ENCODE measurements around the gene PUM2.
"Not testable (repeated sequence)": the region's sequence is repeated elsewhere in the genome, so short reads cannot be mapped to it uniquely, and the experiment has no call there.

The PUM2 gene

GRCh38 chr2:20378341-20378740 lies 27.7 kb upstream of the PUM2 start:
- Mint-ChIP-seq H3K27me3 (no peaks in the 10 kb centered on the region), H3K36me3 (no peaks in the 10 kb centered on the region), H3K9me3 (no peaks in the 10 kb centered on the region), H3K4me3 (no peak overlapping the region), H3K27ac (no peak overlapping the region), H3K4me1 (peaks cover 3% of the 10 kb centered on the region)

DNA sequence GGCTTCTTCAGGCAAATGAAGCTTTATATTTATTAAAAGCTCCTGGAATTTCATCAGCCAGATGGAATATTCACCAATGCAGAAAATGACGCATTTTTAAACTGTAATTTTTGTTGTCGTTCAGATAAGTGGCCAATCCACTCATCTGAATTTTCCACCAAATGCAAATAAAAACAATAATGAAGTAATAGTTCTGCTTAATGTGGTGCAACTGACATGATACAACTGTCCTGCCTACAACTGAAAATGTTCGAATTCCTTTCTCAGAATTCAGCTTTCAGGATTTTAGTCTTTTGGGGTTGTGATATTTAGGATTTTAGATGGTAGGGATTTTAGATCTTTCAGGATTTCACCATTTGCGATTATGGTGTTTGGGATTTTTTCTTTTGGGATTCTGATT lies 27.1 kb upstream of the PUM2 start:
- H3K4me3 Mint-ChIP-seq, result no peak overlapping the region
- no peaks in the 10 kb centered on the region for H3K36me3 Mint-ChIP-seq
- H3K27me3 Mint-ChIP-seq, result no peaks in the 10 kb centered on the region
- no peaks in the 10 kb centered on the region for H3K4me1 Mint-ChIP-seq
- no peaks in the 10 kb centered on the region for H3K9me3 Mint-ChIP-seq
- no peak overlapping the region for H3K27ac Mint-ChIP-seq

- H3K27ac Mint-ChIP-seq, H3K27me3 Mint-ChIP-seq, H3K36me3 Mint-ChIP-seq, H3K9me3 Mint-ChIP-seq, H3K4me3 Mint-ChIP-seq, H3K4me1 Mint-ChIP-seq: not testable (repeated sequence)
Measured at GRCh38 chr2:20374982-20375381, 24.3 kb upstream of the PUM2 start.

- no peaks in the 10 kb centered on the region for H3K4me1 Mint-ChIP-seq
- H3K27ac Mint-ChIP-seq, result no peak overlapping the region
- no peaks in the 10 kb centered on the region for H3K9me3 Mint-ChIP-seq
- H3K27me3 Mint-ChIP-seq, result no peaks in the 10 kb centered on the region
- H3K4me3 Mint-ChIP-seq, result no peak overlapping the region
- H3K36me3 Mint-ChIP-seq, result no peaks in the 10 kb centered on the region
Measured at GRCh38 chr2:20372896-20373640, 22.4 kb upstream of the PUM2 start.

- no peak overlapping the region for H3K27ac Mint-ChIP-seq
- no peaks in the 10 kb centered on the region for H3K27me3 Mint-ChIP-seq
- no peaks in the 10 kb centered on the region for H3K36me3 Mint-ChIP-seq
- no peak overlapping the region for H3K4me3 Mint-ChIP-seq
- H3K9me3 Mint-ChIP-seq, result no peaks in the 10 kb centered on the region
- H3K4me1 Mint-ChIP-seq, result no peaks in the 10 kb centered on the region
Measured at GRCh38 chr2:20371323-20372025, 20.8 kb upstream of the PUM2 start.

DNA sequence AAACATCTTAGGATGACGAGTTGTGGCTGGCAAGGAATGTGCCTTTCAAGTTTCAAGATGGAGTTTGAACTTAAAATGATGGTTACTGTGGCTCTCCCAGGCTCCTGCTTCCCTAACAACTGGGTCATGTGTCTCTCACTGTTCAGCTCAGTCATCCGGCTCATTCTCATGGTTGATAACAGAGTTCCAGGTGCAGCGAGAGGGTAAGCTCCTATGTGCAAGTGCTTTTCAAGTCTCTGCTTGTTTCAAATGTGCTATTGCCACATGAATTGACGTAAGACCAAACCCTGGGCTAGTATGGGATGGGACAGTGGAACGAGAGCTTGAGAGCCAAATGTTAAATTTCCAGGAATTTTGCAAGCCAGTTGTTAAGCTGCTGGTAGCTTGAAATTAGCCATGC lies 19.5 kb upstream of the PUM2 start:
- H3K4me3 Mint-ChIP-seq, result no peak overlapping the region
- H3K27ac Mint-ChIP-seq, result no peak overlapping the region
- no peaks in the 10 kb centered on the region for H3K27me3 Mint-ChIP-seq
- H3K36me3 Mint-ChIP-seq, result no peaks in the 10 kb centered on the region
- H3K9me3 Mint-ChIP-seq, result no peaks in the 10 kb centered on the region
- peaks cover 7% of the 10 kb centered on the region for H3K4me1 Mint-ChIP-seq

DNA sequence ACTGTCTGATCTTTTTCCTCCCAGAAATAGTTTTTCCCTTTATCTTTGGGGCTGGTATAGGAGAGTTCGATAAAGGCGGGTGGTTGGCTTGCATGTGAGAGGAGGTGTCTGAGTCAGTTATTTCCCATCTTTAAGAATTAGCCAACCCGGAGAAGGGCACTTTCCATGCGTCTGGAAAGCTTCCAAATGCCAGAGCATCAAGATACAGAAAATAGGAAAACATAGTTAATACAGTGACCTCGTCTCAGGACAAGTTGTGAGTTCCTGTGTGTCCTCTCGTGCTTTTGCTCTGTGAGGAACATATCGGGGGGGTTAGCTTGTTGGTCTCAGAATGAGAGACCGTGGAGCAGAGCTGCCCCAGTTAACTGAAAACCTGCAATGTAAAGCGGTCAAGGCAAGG lies 18.7 kb upstream of the PUM2 start:
- Mint-ChIP-seq H3K4me1 (peaks cover 7% of the 10 kb centered on the region), H3K9me3 (no peaks in the 10 kb centered on the region), H3K36me3 (no peaks in the 10 kb centered on the region), H3K27me3 (no peaks in the 10 kb centered on the region), H3K4me3 (no peak overlapping the region), H3K27ac (no peak overlapping the region)

GRCh38 chr2:20368706-20369105 lies 18.1 kb upstream of the PUM2 start:
- no peak overlapping the region for H3K4me3 Mint-ChIP-seq
- no peaks in the 10 kb centered on the region for H3K36me3 Mint-ChIP-seq
- no peak overlapping the region for H3K27ac Mint-ChIP-seq
- no peaks in the 10 kb centered on the region for H3K9me3 Mint-ChIP-seq
- H3K4me1 Mint-ChIP-seq, result peaks cover 7% of the 10 kb centered on the region
- H3K27me3 Mint-ChIP-seq, result no peaks in the 10 kb centered on the region

DNA sequence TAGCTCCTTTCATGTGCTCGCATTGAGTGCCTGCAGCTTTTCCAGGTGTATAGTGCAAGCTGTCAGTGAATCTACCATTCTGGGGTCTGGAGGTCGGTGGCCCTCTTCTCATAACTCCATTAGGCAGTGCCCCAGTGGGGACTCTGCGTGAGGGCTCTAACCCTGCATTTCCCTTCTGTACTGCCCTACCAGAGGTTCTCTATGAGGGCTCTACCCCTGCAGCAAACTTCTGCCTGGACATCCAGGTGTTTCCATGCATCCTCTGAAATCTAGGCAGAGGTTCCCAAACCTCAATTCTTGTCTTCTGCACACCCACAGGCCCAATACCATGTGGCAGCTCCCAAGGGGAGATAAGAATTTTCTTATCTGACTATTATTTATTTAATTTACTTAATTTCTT lies 17.3 kb upstream of the PUM2 start:
- H3K27ac Mint-ChIP-seq, H3K4me3 Mint-ChIP-seq, H3K27me3 Mint-ChIP-seq, H3K36me3 Mint-ChIP-seq, H3K9me3 Mint-ChIP-seq, H3K4me1 Mint-ChIP-seq: not testable (repeated sequence)

DNA sequence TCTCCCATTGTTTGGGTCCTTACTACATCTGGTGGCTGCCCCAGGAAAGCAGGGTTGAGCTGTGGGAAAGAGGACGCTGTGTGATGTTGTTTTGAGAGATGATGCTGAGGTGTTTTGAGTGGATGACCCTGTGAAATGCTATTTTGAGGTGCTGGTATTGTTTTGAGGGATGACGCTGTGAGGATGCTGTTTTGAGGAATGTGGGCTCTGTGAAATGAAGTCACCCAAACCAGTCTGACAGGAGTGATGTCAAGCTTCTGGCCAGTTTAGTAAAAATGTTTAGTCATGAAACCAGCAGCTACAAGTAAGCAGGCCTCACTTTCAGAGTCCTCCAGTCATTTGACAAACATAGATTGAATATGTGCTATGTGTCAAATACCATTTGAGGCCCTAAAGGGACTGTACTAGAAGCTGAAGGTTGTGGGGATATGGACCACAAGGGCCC lies 16.1 kb upstream of the PUM2 start:
- H3K9me3 Mint-ChIP-seq, result no peaks in the 10 kb centered on the region
- no peak overlapping the region for H3K4me3 Mint-ChIP-seq
- H3K36me3 Mint-ChIP-seq, result no peaks in the 10 kb centered on the region
- H3K27me3 Mint-ChIP-seq, result no peaks in the 10 kb centered on the region
- peaks cover 7% of the 10 kb centered on the region for H3K4me1 Mint-ChIP-seq
- H3K27ac Mint-ChIP-seq, result no peak overlapping the region

- H3K4me1 Mint-ChIP-seq, result peaks cover 7% of the 10 kb centered on the region
- H3K9me3 Mint-ChIP-seq, result no peaks in the 10 kb centered on the region
- H3K27me3 Mint-ChIP-seq, result no peaks in the 10 kb centered on the region
- no peaks in the 10 kb centered on the region for H3K36me3 Mint-ChIP-seq
- H3K27ac Mint-ChIP-seq, result no peak overlapping the region
- no peak overlapping the region for H3K4me3 Mint-ChIP-seq
Measured at GRCh38 chr2:20365249-20365817, 14.7 kb upstream of the PUM2 start.

GRCh38 chr2:20363578-20363977 lies 12.9 kb upstream of the PUM2 start:
- Mint-ChIP-seq H3K36me3 (no peaks in the 10 kb centered on the region), H3K4me1 (peaks cover 7% of the 10 kb centered on the region), H3K27me3 (no peaks in the 10 kb centered on the region), H3K4me3 (no peak overlapping the region), H3K27ac (no peak overlapping the region), H3K9me3 (no peaks in the 10 kb centered on the region)

DNA sequence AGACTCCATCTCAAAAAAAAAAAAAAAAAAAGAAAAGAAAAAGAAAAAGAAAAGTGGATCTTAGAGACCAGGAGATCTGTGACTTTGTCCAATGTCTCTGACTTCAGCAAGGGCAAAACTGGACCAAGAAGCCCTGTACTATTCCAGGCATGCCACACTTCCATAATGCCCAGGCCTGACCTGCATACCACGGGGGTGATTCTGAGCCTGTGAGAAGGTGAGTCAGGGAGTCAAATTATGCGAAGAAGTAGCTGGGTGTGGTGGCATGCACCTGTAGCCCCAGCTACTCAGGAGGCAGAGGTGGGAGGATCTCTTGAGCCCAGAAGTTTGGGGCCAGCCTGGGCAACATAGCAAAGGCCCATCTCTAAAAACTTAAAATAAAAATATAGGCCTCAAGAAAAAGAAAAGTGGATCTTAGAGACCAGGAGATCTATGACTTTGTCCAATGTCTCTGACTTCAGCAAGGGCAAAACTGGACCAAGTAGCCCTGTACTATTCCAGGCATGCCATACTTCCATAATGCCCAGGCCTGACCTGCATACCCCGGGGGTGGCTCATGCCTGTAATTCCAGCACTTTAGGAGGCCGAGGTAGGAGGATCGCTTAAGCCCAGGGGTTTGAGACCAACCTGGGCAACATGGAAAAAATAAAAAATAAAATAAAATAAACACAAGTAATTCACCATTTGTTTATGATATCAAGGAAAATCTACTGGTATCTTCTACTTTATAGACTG lies 12.2 kb upstream of the PUM2 start:
- Mint-ChIP-seq H3K27ac (no peak overlapping the region), H3K4me3 (no peak overlapping the region), H3K4me1 (peaks cover 7% of the 10 kb centered on the region), H3K27me3 (no peaks in the 10 kb centered on the region), H3K36me3 (no peaks in the 10 kb centered on the region), H3K9me3 (no peaks in the 10 kb centered on the region)

DNA sequence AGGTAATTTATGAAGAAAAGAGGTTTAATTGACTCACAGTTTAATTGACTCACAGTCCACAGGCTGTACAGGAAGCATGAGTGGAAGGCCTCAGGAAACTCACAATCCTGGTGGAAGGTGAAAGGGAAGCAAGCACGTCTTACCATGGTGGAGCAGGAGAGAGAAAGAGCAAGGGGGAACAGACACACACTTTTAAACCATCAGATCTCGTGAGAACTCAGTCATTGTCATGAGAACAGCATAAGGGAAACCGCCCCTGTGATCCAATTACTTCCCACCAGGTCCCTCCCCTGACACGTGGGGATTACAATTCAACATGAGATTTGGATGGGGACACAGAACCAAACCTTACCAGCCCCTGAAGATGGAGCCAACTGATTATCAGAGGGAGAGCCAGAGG lies 11.2 kb upstream of the PUM2 start:
- Mint-ChIP-seq H3K9me3 (no peaks in the 10 kb centered on the region), H3K4me3 (no peak overlapping the region), H3K27ac (no peak overlapping the region), H3K4me1 (peaks cover 7% of the 10 kb centered on the region), H3K27me3 (no peaks in the 10 kb centered on the region), H3K36me3 (no peaks in the 10 kb centered on the region)

DNA sequence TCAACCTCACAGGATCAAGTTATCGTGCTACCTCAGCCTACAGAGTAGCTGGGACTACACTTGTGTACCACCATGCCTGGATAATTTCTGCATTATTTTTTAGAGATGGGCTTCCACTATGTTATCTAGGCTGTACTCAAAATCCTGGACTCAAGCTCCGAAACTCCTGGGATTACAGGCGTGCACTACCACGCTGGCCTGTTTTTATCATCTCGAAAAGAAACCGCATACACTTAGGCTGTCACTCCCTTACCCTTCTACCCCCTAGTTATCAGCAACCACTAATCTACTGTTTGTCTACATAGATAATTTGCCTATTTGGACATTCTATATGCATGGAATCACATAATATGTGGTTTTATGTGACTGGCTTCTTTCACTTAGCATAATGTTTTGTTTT lies 8.5 kb upstream of the PUM2 start:
- Mint-ChIP-seq H3K9me3 (no peaks in the 10 kb centered on the region), H3K4me1 (no peaks in the 10 kb centered on the region), H3K27me3 (no peaks in the 10 kb centered on the region), H3K4me3 (no peak overlapping the region), H3K27ac (no peak overlapping the region), H3K36me3 (no peaks in the 10 kb centered on the region)

All from activated naive CD4-positive, alpha-beta T cell treated with anti-CD3 and anti-CD28 coated beads, Interleukin-2, amount 50 U/mL, for 24 hours (primary cell).